SK-N-SH (cell line): Measurements from ENCODE around the gene HRH1. TPM values are rescaled to one million over a fixed set of nuclear protein-coding genes. Genes with fewer than 3 reads are reported as not detected.

Source experiments
- CTCF ChIA-PET: fragments of 300-600, 350-600 bp; formaldehyde crosslinking; extraction: SDS; loops from one replicate; lab custom pipeline; 2021; lab: Yijun Ruan, JAX
- POLR2A ChIA-PET: fragments of 350-600 bp; sonication (Branson Sonifier 250); formaldehyde crosslinking; extraction: SDS; loops from one replicate; lab custom pipeline; 2020; ENCODE audit warnings: antibody characterized with exemption, inconsistent platforms; lab: Yijun Ruan, JAX
- DNase-seq: peaks from one replicate; pipeline ENCODE4 v3.0.0; 2012
- H2AFZ ChIP-seq: fragments of 200-600 bp; sonication (generic); 2 replicates; pipeline ENCODE4 v1.8.1; 2016; ENCODE audit warnings: antibody characterized with exemption, mild to moderate bottlenecking, low read depth
- H3F3A ChIP-seq: fragments of 200-600 bp; sonication (generic); replicated peaks from 2 replicates; pipeline ENCODE3; 2016; ENCODE audit warnings: antibody characterized with exemption, mild to moderate bottlenecking; ENCODE audit not compliant: insufficient read depth
- H3K27ac ChIP-seq, 2 experiments: fragments of 200-500 bp in 1 of 2; fragments of 200-600 bp in 1 of 2; sonication (Bioruptor generic) in 1 of 2; sonication (generic), shearing (Covaris generic) in 1 of 2; 2 replicates each; pipeline versions ENCODE4 v1.5.1 to v1.6.1; 2014 to 2016; ENCODE audit warnings: low read depth in 2 of 2, inconsistent platforms in 1 of 2, low read length in 1 of 2, mild to moderate bottlenecking in 1 of 2, mixed read lengths in 1 of 2
- H3K27me3 ChIP-seq: fragments of 200-600 bp; sonication (generic), shearing (Covaris generic); 2 replicates; pipeline ENCODE4 v1.6.1; 2016; ENCODE audit warnings: mixed run types; ENCODE audit not compliant: insufficient read depth
- H3K36me3 ChIP-seq, 2 experiments: fragments of 200-500 bp in 1 of 2; fragments of 200-600 bp in 1 of 2; sonication (Bioruptor generic) in 1 of 2; sonication (generic) in 1 of 2; replicated peaks in 1 of 2; 2 replicates each; pipeline versions ENCODE3 to v1.5.1; 2014 to 2016; ENCODE audit warnings: low read length in 1 of 2, mild to moderate bottlenecking in 1 of 2; ENCODE audit not compliant: insufficient read depth in 2 of 2, control insufficient read depth in 1 of 2
- H3K4me1 ChIP-seq, 2 experiments: fragments of 200-500 bp in 1 of 2; fragments of 200-600 bp in 1 of 2; sonication (Bioruptor generic) in 1 of 2; sonication (generic), shearing (Covaris generic) in 1 of 2; 2 replicates each; pipeline versions ENCODE4 v1.5.1 to v1.6.1; 2014 to 2016; ENCODE audit warnings: low read depth in 1 of 2, low read length in 1 of 2, mixed run types in 1 of 2; ENCODE audit not compliant: insufficient read depth in 2 of 2, control insufficient read depth in 1 of 2
- H3K4me2 ChIP-seq: fragments of 200-600 bp; sonication (generic), shearing (Covaris generic); 2 replicates; pipeline ENCODE4 v1.6.1; 2017; ENCODE audit warnings: mixed run types
- H3K4me3 ChIP-seq, 2 experiments: fragments of 200-500 bp in 1 of 2; fragments of 200-600 bp in 1 of 2; sonication (Bioruptor generic) in 1 of 2; sonication (generic), shearing (Covaris generic) in 1 of 2; 2 replicates each; pipeline versions ENCODE4 v1.5.1 to v1.8.1; 2014 to 2016; ENCODE audit warnings: low read depth in 2 of 2, inconsistent platforms in 1 of 2, low read length in 1 of 2, mild to moderate bottlenecking in 1 of 2, mixed read lengths in 1 of 2, moderate library complexity in 1 of 2
- H3K79me2 ChIP-seq: fragments of 200-600 bp; sonication (generic); 2 replicates; pipeline ENCODE4 v1.8.1; 2017; ENCODE audit warnings: mild to moderate bottlenecking; ENCODE audit not compliant: insufficient read depth
- H3K9ac ChIP-seq: fragments of 200-600 bp; sonication (generic); 2 replicates; pipeline ENCODE4 v1.6.1; 2017; ENCODE audit warnings: mixed run types
- H3K9me2 ChIP-seq: fragments of 200-600 bp; sonication (generic); 2 replicates; pipeline ENCODE4 v1.6.1; 2017; ENCODE audit warnings: mixed run types
- H3K9me3 ChIP-seq: fragments of 200-600 bp; sonication (generic); 2 replicates; pipeline ENCODE4 v1.6.1; 2017; ENCODE audit warnings: mixed run types, mild to moderate bottlenecking, moderate library complexity
- H4K20me1 ChIP-seq: fragments of 200-600 bp; sonication (generic); 2 replicates; pipeline ENCODE4 v1.6.1; 2017; ENCODE audit warnings: mild to moderate bottlenecking, mixed run types; ENCODE audit not compliant: insufficient read depth
- EP300 ChIP-seq, 2 experiments: IDR thresholded peaks; 2 replicates each; pipeline versions ENCODE4 v1.4.0 to v1.6.1; 2012; ENCODE audit warnings: borderline replicate concordance in 1 of 2, low read depth in 1 of 2, low read length in 1 of 2
- FOSL2 ChIP-seq: IDR thresholded peaks from 2 replicates; pipeline ENCODE4 v1.4.0; 2012; ENCODE audit warnings: low read depth, mild to moderate bottlenecking, moderate library complexity, borderline replicate concordance
- FOXM1 ChIP-seq: IDR thresholded peaks from 2 replicates; pipeline ENCODE4 v1.4.0; 2012; ENCODE audit warnings: low read depth, mild to moderate bottlenecking
- GATA2 ChIP-seq: sonication (generic); formaldehyde crosslinking; IDR thresholded peaks from 2 replicates; pipeline ENCODE4 v1.5.0; 2020; ENCODE audit warnings: mild to moderate bottlenecking, missing genetic modification reagents
- JUND ChIP-seq: IDR thresholded peaks from 2 replicates; pipeline ENCODE4 v1.4.0; 2012
- MAX ChIP-seq: IDR thresholded peaks from 2 replicates; pipeline ENCODE4 v1.4.0; 2012; ENCODE audit warnings: low read depth
- MEF2A ChIP-seq: IDR thresholded peaks from 2 replicates; pipeline ENCODE4 v1.4.0; 2012; ENCODE audit warnings: low read depth, borderline replicate concordance
- NFIC ChIP-seq: IDR thresholded peaks from 2 replicates; pipeline ENCODE4 v1.4.0; 2012; ENCODE audit warnings: borderline replicate concordance
- NRF1 ChIP-seq: IDR thresholded peaks from 2 replicates; pipeline ENCODE4 v1.6.1; 2012; ENCODE audit warnings: low read depth, mild to moderate bottlenecking, low read length
- PBX3 ChIP-seq: IDR thresholded peaks from 2 replicates; pipeline ENCODE4; 2012
- POLR2AphosphoS5 ChIP-seq: IDR thresholded peaks from 2 replicates; pipeline ENCODE4 v1.6.1; 2012; ENCODE audit warnings: low read depth, low read length
- RCOR1 ChIP-seq: fragments of 150-350 bp; IDR thresholded peaks from 2 replicates; pipeline ENCODE4 v1.6.1; 2017; ENCODE audit warnings: antibody characterized with exemption, low read length
- SMC3 ChIP-seq: IDR thresholded peaks from 2 replicates; pipeline ENCODE4 v1.6.1; 2012; ENCODE audit warnings: low read depth, low read length, improper control_type of control experiment
- TAF1 ChIP-seq: IDR thresholded peaks from 2 replicates; pipeline ENCODE4 v1.6.1; 2012; ENCODE audit warnings: low read depth, mild to moderate bottlenecking, low read length, moderate library complexity, borderline replicate concordance
- TEAD4 ChIP-seq: IDR thresholded peaks from 2 replicates; pipeline ENCODE4 v1.4.0; 2012; ENCODE audit warnings: mild to moderate bottlenecking, borderline replicate concordance; ENCODE audit not compliant: insufficient read depth
- WGBS: methylation state at CpG from one replicate; pipeline ENCODE4 v1.1.6; 2017; ENCODE audit warnings: low lambda C conversion rate; 5-methylcytosine and 5-hydroxymethylcytosine counted together
- polyA plus RNA-seq, 3 experiments: library from polyadenylated mRNA; depleted of rRNA; stranded (reverse); fragments of >200 nt; gene quantifications; 2 replicates each; pipeline ENCODE4 v1.2.3, GENCODE V29; 2012

HRH1 gene
- polyA plus RNA-seq, 1 of the 3 experiments (the other 2 are of a cell fraction): 6.2 TPM

GRCh38 chr3:11116336-11117059 is 37.8 kb upstream of the HRH1 start:
- POLR2A ChIA-PET: no interaction called here
- Histone ChIP-seq H3K36me3 (no peaks in the 10 kb centered on the region), H2AFZ (no peak overlapping the region), H3K27me3 (no peaks in the 10 kb centered on the region), H3K9me3 (no peaks in the 10 kb centered on the region), H3K4me1 (peaks cover 0 to 3% of the 10 kb centered on the region in 2 experiments; a peak in 1 of 4 replicates), H3K27ac (no peak overlapping the region), H3K79me2 (no peaks in the 10 kb centered on the region), H3K9ac (no peak overlapping the region), H3K9me2 (no peaks in the 10 kb centered on the region), H3K4me2 (no peak overlapping the region), H3F3A (no peaks in the 10 kb centered on the region), H4K20me1 (no peaks in the 10 kb centered on the region), H3K4me3 (no peak overlapping the region)
- WGBS: 88% methylated on average over 8 of the region's 8 CpGs
- no peak for DNase-seq
- CTCF ChIA-PET: interaction anchor here (1.3 to 2.4 kb wide), 2 partner anchors 15 to 55 kb away, joined by 3 to 7 read pairs; no protein-coding TSS in a partner anchor
- TF ChIP-seq EP300 (IDR thresholded peaks at IDR 0.05; ENCODE audit: borderline replicate concordance in 1 of 2, low read depth in 1 of 2, low read length in 1 of 2): no peak
- TF ChIP-seq MEF2A: no peak
- TF ChIP-seq TEAD4: no peak
- TF ChIP-seq MAX: no peak

- CTCF ChIA-PET: interaction anchor here (0.8 to 2.4 kb wide), 3 partner anchors 13 to 56 kb away, joined by 3 to 7 read pairs (median 3); no protein-coding TSS in a partner anchor
These were observed 36.7 kb upstream of the HRH1 start for GRCh38 chr3:11117591-11117990.

GRCh38 chr3:11118181-11118682 is 36.1 kb upstream of the HRH1 start:
- Histone ChIP-seq H4K20me1 (no peaks in the 10 kb centered on the region), H2AFZ (no peak overlapping the region), H3K36me3 (no peaks in the 10 kb centered on the region), H3K9me2 (no peaks in the 10 kb centered on the region), H3K27me3 (no peaks in the 10 kb centered on the region), H3K27ac (peak overlapping the region in 1 of 2 experiments; percentile 25; a peak in 1 of 4 replicates), H3K4me3 (no peak overlapping the region), H3K9me3 (0 out of 2 replicates have a peak, but pooled peaks cover 4% of the 10 kb centered on the region), H3K9ac (no peak overlapping the region), H3F3A (no peaks in the 10 kb centered on the region), H3K79me2 (no peaks in the 10 kb centered on the region), H3K4me2 (no peak overlapping the region), H3K4me1 (peaks cover 0 to 3% of the 10 kb centered on the region in 2 experiments; a peak in 1 of 4 replicates)
- WGBS: 57% methylated on average over 6 of the region's 8 CpGs
- ChIA-PET CTCF (interaction anchor here (0.8 to 2.4 kb wide), 2 partner anchors 57 to 216 kb away, joined by 3 to 7 read pairs; no protein-coding TSS in a partner anchor), POLR2A (no interaction called here)
- TF ChIP-seq JUND (0 out of 2 replicates have a peak, but pooled peaks have one; percentile 10), RCOR1 (no peak), NFIC (no peak), MAX (no peak), FOSL2 (peak; percentile 39; the same call in 1 of the 2 replicates), GATA2 (CRISPR knock-in tag) (no peak), PBX3 (0 out of 2 replicates have a peak, but pooled peaks have one; percentile 6), TAF1 (no peak)
- DNase-seq: no peak

More at GRCh38 chr3:11117591-11117990, 36.7 kb upstream of the HRH1 start:
- Histone ChIP-seq H3K79me2 (no peaks in the 10 kb centered on the region), H3K4me2 (no peak overlapping the region), H3K27ac (no peak overlapping the region), H3K9me2 (no peaks in the 10 kb centered on the region), H3K9me3 (no peaks in the 10 kb centered on the region), H3K9ac (no peak overlapping the region), H3K4me3 (no peak overlapping the region), H3K4me1 (peaks cover 0 to 3% of the 10 kb centered on the region in 2 experiments; a peak in 1 of 4 replicates), H3F3A (no peaks in the 10 kb centered on the region), H3K36me3 (no peaks in the 10 kb centered on the region), H4K20me1 (no peaks in the 10 kb centered on the region), H2AFZ (no peak overlapping the region)
- DNase-seq: no peak
- WGBS: 90% methylated on average over 10 of the region's 10 CpGs
- POLR2A ChIA-PET: no interaction called here
- TF ChIP-seq POLR2AphosphoS5 (no peak), SMC3 (no peak), NRF1 (no peak), EP300 (IDR thresholded peaks at IDR 0.05; ENCODE audit: borderline replicate concordance in 1 of 2, low read depth in 1 of 2, low read length in 1 of 2) (no peak), FOXM1 (no peak)
- TF ChIP-seq, all 33 proteins: peak for 0
- no peaks in the 10 kb centered on the region for H3K27me3 ChIP-seq
